NCI-H2196 (cell line): ENCODE data around the gene RASL10B.
A peak's percentile ranks its signal among the peaks of the same experiment; 100 is the strongest.
"Not testable (repeated sequence)": the region's sequence is repeated elsewhere in the genome, so short reads cannot be mapped to it uniquely, and the experiment has no call there.

ENCODE experiments used
- DNase-seq: peaks from one replicate; lab custom pipeline; 2025; ENCODE audit not compliant: unreplicated experiment; lab: John Stamatoyannopoulos, UW

Gene RASL10B

GRCh38 chr17:35740997-35741931 lies 9.8 kb downstream of the RASL10B start:
- DNase-seq = no peak

- no peak for DNase-seq
These were observed 11.1 kb downstream of the RASL10B start for GRCh38 chr17:35742496-35742895.

GRCh38 chr17:35742896-35743477 lies 11.5 kb downstream of the RASL10B start:
- DNase-seq = no peak

- DNase-seq = no peak
These were observed 12.3 kb downstream of the RASL10B start for GRCh38 chr17:35743626-35744328.

DNA sequence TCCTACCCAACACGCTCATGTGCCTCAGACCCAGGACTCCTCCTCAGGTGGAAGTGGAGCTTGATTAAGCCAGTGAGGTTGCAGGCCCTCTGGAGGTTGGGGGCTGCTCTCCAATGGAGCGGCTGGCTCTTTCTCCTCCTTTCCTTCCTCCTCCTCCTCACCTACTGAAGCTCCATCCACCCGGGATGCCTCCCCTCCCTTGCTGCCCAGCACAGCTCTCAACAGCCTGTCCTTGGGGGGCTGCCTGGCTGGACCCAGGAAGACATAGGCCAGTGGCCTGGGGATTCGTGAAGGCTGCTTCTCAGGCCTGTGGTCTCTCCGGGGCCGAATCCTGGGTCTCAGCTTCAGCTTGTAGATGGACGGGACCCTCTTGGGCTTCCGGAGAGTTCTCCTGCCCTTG lies 13.4 kb downstream of the RASL10B start:
- no peak for DNase-seq

- no peak for DNase-seq
These were observed 13.8 kb downstream of the RASL10B start for GRCh38 chr17:35745246-35745645.

DNA sequence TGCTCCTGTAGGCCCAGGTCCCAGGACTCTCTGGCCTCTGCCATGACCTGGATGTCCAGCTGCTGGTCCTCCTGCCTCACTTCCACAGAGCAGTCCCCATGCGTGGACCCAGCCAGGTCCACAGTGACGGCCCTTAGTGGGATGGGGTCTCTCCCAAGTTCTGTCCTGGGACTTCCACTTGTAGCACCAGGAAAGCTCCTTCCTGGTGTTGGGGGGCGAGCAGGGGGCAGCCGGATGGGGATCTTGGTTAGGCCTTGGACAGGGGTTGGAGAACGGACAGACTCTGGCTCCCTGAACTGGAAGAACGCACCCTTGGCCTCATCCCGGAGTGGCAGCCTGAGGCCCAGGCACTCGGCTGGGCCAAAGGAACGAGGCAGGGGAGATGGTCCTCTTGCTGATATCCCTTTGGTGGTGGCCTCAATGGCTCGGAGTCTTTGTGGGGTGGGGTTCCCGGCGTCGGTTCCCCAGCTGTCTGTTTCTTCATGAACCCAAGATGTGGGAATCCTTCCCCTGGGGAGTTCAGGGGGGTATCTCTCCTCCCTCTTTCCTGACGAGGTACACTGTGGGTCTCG lies 14.4 kb downstream of the RASL10B start:
- no peak for DNase-seq

- DNase-seq = peak; percentile 62
These were observed 16.1 kb downstream of the RASL10B start for GRCh38 chr17:35747540-35748017.

DNA sequence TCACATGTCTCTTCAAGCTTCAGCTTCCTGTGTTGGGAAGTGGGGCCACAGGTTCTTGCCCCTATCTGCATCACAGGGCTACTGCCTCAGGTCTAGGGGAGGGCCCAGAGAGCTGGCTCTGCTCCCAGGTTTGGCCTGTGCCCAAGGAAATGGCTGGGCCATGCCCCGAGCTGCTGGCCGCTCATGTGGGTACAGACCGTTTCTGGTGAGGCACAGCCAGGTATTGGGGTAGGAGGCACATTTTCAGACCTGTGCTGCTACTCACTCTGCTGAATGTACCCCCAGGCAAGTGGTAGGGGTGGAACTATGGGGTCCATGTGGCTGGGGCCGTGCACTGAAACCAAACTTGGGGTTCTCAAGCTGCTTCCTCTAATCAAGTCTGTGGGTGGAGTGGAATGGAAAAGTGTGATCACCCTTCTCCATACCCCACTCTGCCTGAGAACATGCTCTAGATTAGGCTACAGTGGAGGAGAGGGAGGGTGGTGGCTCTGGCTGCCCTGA lies 17.0 kb downstream of the RASL10B start:
- peak; percentile 38 for DNase-seq

DNA sequence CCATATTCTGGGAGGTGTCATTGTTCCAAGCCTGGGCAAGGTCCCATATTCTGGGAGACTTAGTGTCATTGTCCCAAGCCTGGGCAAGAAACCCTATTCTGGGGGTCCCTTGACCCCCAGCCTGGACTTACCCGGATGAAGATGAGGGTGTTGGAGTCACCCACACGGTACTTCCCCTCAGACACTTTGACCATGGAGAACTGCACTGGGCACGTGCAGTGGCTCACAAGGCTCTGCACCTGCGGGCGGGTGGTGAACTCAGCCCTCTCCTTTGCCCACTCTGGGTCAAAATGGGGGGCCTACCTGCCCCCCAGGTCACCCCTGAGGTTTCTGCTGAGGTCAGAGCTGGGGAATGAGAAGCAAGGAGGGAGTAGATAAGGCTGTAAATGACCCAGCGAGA lies 17.5 kb downstream of the RASL10B start:
- no peak for DNase-seq

DNA sequence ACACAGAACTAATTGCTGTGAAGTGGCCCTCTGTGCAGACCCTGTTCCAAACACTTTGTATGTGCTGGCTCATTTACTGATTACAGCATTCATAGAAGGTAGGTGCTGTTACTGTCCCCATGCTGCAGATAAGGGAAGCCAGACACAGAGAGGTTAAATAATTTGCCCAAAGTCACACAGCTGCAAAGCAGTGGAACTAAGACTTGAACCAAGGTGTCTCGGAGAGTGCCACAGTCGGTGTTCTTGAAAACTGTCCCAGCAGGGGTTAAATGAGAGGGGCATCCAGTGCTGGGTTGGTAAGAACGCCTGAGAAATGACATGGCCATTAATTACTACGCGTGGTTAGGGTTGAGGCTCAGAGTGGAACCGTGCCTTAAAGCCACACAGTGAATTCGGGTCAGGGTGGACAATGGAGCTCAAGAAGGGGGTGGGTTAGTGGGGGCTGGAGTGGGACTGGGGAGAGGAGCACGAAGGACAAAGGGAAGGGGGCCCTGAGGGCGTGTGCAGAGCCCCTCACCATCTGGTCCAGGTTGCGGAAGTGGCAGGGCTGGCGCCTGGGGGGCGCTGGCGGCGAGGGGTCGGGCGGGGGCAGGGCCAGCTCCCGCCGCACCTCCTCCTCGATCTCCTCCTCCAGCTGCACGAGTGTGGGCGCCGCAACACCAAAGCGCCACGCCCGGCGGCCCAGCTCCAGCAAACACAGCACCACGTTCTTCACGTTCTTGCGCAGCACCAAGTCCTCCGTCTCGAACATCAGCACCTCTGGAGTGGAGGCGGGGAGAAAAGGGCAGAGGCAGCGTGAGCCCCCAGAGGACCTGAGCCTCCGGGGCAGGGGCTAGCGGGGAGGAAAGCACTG lies 18.3 kb downstream of the RASL10B start:
- DNase-seq = no peak

GRCh38 chr17:35750526-35751395 lies 19.3 kb downstream of the RASL10B start:
- no peak for DNase-seq

GRCh38 chr17:35751541-35751940 lies 20.1 kb downstream of the RASL10B start:
- DNase-seq = not testable (repeated sequence)

GRCh38 chr17:35752471-35752870 lies 21.0 kb downstream of the RASL10B start:
- DNase-seq = peak; percentile 21

GRCh38 chr17:35752945-35753764 lies 21.7 kb downstream of the RASL10B start, which contains the start of gene GAS2L2:
GAS2L2 (minus strand) TSS chr17:35753239; CDS start chr17:35752850, 389 bp downstream.
- DNase-seq = peak; percentile 16

- no peak for DNase-seq
These were observed 25.8 kb downstream of the RASL10B start for GRCh38 chr17:35757243-35757642.

DNA sequence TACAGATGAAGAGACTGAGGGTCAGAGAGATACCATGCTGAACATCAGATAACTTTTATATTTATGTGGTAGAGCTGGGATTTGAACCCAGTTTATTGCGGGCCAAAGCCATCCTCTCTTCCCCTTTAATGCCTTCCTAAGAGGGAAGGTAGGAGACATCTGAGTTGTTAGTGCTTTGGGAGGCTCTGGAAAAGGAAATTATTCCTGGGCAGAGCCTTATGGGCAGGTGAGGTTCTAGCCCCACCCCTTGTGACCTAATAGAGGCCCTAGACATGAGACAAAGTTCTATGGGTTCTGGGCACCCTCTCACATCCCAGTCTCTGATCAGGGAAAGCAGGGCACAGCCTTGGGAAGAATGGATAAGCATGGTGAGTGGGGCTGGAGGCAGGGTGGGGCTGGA lies 29.1 kb downstream of the RASL10B start, which contains the start of gene C17orf50:
Gene C17orf50 (plus strand): TSS at position 301 of the 400 bp plus-strand sequence. CDS start 55 bp downstream, at position 356.
- no peak for DNase-seq

DNA sequence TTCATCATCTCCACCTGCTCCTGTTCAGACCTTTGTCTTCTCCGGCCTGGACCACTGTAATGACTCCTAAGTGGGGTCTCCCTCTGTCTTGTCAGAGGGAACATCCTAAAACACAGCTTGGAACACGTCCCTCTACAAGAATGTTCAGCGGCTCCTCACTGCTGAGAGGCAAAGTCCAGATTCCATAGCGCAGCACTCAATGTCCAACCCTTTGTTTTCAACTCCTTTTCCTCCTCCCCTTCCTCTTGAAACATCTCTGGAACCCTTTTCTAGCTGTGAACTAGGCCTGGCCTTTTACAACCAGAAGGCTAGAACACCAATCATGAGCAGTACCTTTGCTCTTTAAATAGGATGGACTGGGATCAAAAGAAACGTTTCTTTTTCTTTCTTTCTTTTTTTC lies 30.2 kb downstream of the RASL10B start:
- no peak for DNase-seq
